GM12891 (cell line): ENCODE measurements around the gene FOXN3.

ENCODE experiments used
- PAX5 ChIP-seq: IDR thresholded peaks from 2 replicates; pipeline ENCODE4 v1.6.1; 2011; ENCODE audit warnings: low read length, moderate library complexity, mild to moderate bottlenecking; ENCODE audit not compliant: insufficient read depth, severe bottlenecking
- POLR2A ChIP-seq: IDR thresholded peaks from 2 replicates; pipeline ENCODE4 v1.6.1; 2011; ENCODE audit warnings: low read depth, low read length, control low read depth
- POLR2AphosphoS5 ChIP-seq: IDR thresholded peaks from 2 replicates; pipeline ENCODE4 v1.6.1; 2011; ENCODE audit warnings: low read depth, low read length, control low read depth
- SPI1 ChIP-seq: IDR thresholded peaks from 2 replicates; pipeline ENCODE4 v1.6.1; 2011; ENCODE audit warnings: low read depth, low read length, control low read depth
- TAF1 ChIP-seq: IDR thresholded peaks from 2 replicates; pipeline ENCODE4 v1.6.1; 2011; ENCODE audit warnings: low read depth, low read length, control low read depth

GRCh38 chr14:89293314-89293916, 123.6 kb downstream of the FOXN3 start:
- TF ChIP-seq POLR2A (no peak), TAF1 (no peak), POLR2AphosphoS5 (no peak), SPI1 (no peak), PAX5 (no peak)
